Stomach (tissue), 9 donors: ENCODE data around the gene TRAM2. TPM values are rescaled to one million over a fixed set of nuclear protein-coding genes. Genes with fewer than 3 reads are reported as not detected.

Source experiments
- DNase-seq, 2 donors: peaks; one replicate each; pipeline versions ENCODE4 v3.0.0 to v3.0.0-alpha.2; 2013 to 2019
- H3K27ac ChIP-seq, 5 donors: fragments of 200-600 bp in 4 of 5; sonication (generic) in 4 of 5; one replicate each; pipeline ENCODE4 v1.5.1; 2013 to 2019; ENCODE audit warnings: mild to moderate bottlenecking in 1 of 5, moderate library complexity in 1 of 5
- H3K27me3 ChIP-seq, 3 donors: fragments of 200-600 bp; sonication (generic); one replicate each; pipeline ENCODE4 v1.5.1; 2017 to 2019; ENCODE audit warnings: mixed run types in 1 of 3
- H3K36me3 ChIP-seq, 4 donors: fragments of 200-600 bp; sonication (generic); 1 replicate in 3 of 4; 2 replicates in 1 of 4; pipeline ENCODE4 v1.5.1; 2016 to 2019
- H3K4me1 ChIP-seq, 4 donors: fragments of 200-600 bp; sonication (generic); one replicate each; pipeline ENCODE4 v1.5.1; 2016 to 2019
- H3K4me3 ChIP-seq, 4 donors: fragments of 200-600 bp; sonication (generic) in 3 of 4; one replicate each; pipeline ENCODE4 v1.5.1; 2016 to 2019; ENCODE audit warnings: mild to moderate bottlenecking in 1 of 4
- H3K9me3 ChIP-seq, 4 donors: fragments of 200-600 bp; sonication (generic); one replicate each; pipeline ENCODE4 v1.5.1; 2016 to 2019
- EP300 ChIP-seq: sonication (generic); formaldehyde crosslinking; IDR thresholded peaks from one replicate; pipeline ENCODE4 v1.6.1; 2017; ENCODE audit warnings: antibody characterized with exemption
- POLR2A ChIP-seq, 4 donors: fragments of 450-650 bp; IDR thresholded peaks; one replicate each; pipeline ENCODE4 v1.6.1; 2016; ENCODE audit warnings: antibody characterized with exemption in 4 of 4, control low read depth in 2 of 4, mild to moderate bottlenecking in 1 of 4, moderate library complexity in 1 of 4
- POLR2AphosphoS5 ChIP-seq, 3 donors: sonication (generic); formaldehyde crosslinking; IDR thresholded peaks; one replicate each; pipeline ENCODE4 v1.6.1; 2016; ENCODE audit warnings: antibody characterized with exemption in 3 of 3
- WGBS, 5 donors: extraction: QIAGEN DNeasy Blood & Tissue Kit in 3 of 5; methylation state at CpG; one replicate each; pipeline versions ENCODE4 v1.1.5 to v1.1.7; 2013 to 2018; 5-methylcytosine and 5-hydroxymethylcytosine counted together
- intact Hi-C: fragments of 100-400 bp; cut with DNase I; formaldehyde crosslinking; loops from one replicate; pipeline ENCODE4 v1.15.1; 2023; ENCODE audit warnings: low total_unique reads
- polyA plus RNA-seq, 3 donors: library from polyadenylated mRNA; stranded (reverse); fragments of 200-250 nt; gene quantifications; one replicate each; pipeline ENCODE4 v1.2.3, GENCODE V29; 2013
- total RNA-seq, 5 donors: library from RNA; depleted of rRNA; stranded (reverse); fragments of >200 nt; gene quantifications; one replicate each; pipeline versions ENCODE4 v1.1.0 to v1.2.3, GENCODE V29; 2014 to 2016
- TF ChIP-seq, protein P1 (sequence below), 7 experiments: fragments of 450-650 bp in 4 of 7; fragments of 200-600 bp in 3 of 7; sonication (generic) in 3 of 7; IDR thresholded peaks; one replicate each; pipeline ENCODE4 v1.5.1; 2016 to 2019; ENCODE audit warnings: antibody characterized with exemption in 7 of 7, control low read depth in 2 of 7, mild to moderate bottlenecking in 1 of 7
- donor health status: healthy with polysubstance abuse.
- donor health status: Bipolar disorder and iron deficiency.
- donor health status: healthy.

TRAM2 gene
- total and polyA plus RNA-seq, 8 donors, result 1.4 to 14.1 (median 4.3) TPM

DNA sequence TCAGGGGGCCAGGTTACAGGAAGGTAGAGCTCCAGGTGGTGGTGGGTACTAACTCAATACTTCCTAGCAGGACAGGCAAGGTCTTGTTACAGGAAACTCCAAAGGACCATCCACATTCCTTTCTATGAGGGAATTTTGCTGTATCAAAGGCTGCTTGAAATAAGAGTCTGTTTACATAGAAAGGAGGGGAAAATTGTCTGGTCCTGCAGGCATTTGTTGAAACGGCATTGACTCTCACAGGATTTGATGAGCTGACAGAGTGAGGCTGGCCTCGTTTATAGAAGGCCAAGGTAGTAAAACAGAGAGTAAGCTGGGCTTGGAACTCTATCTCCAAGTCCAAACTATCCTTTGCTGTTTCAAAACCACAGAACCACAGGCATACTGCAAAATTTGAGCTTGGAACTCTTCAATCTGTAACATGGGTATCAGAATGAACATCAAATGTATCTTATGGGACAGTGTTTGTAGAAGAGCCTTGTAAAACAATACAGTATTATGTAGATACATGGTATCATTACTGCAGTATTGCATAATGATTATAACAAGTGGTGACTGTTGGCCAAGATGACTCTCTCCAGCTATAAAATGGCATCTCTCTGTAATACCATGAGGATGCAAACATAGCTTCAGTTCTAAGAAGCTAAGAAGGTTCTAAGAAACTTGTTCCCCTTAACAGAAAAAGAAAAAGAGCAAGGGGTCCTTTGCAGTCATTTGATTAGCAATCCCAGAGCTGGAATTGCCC lies 61.5 kb downstream of the TRAM2 start:
- WGBS, 5 donors, result 54 to 78% (median 66%) methylated on average over 2 of the region's 2 CpGs
- intact Hi-C loops, result no loop called here
- Histone ChIP-seq H3K27ac (peak overlapping the region in 4 of 5 donors; percentile 25 to 87 (median 84)), H3K9me3 (no peaks in the 10 kb centered on the region), H3K4me1 (peaks cover 20 to 75% (median 43%) of the 10 kb centered on the region in 4 donors), H3K27me3 (no peaks in the 10 kb centered on the region), H3K36me3 (peaks cover 11 to 33% (median 30%) of the 10 kb centered on the region in 4 donors), H3K4me3 (no peak overlapping the region)
- TF ChIP-seq POLR2A (IDR thresholded peaks at IDR 0.05), result no peak
- TF ChIP-seq EP300, result no peak
- TF ChIP-seq, protein P1, sequence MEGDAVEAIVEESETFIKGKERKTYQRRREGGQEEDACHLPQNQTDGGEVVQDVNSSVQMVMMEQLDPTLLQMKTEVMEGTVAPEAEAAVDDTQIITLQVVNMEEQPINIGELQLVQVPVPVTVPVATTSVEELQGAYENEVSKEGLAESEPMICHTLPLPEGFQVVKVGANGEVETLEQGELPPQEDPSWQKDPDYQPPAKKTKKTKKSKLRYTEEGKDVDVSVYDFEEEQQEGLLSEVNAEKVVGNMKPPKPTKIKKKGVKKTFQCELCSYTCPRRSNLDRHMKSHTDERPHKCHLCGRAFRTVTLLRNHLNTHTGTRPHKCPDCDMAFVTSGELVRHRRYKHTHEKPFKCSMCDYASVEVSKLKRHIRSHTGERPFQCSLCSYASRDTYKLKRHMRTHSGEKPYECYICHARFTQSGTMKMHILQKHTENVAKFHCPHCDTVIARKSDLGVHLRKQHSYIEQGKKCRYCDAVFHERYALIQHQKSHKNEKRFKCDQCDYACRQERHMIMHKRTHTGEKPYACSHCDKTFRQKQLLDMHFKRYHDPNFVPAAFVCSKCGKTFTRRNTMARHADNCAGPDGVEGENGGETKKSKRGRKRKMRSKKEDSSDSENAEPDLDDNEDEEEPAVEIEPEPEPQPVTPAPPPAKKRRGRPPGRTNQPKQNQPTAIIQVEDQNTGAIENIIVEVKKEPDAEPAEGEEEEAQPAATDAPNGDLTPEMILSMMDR (IDR thresholded peaks at IDR 0.05), result no peak
- no peak for TF ChIP-seq POLR2AphosphoS5 (IDR thresholded peaks at IDR 0.05)
- DNase-seq, result no peak

- intact Hi-C loops, result no loop called here
- TF ChIP-seq, protein P1 (IDR thresholded peaks at IDR 0.05), result no peak
- peak in 2 of 3 donors; percentile 20 to 66 for TF ChIP-seq POLR2AphosphoS5 (IDR thresholded peaks at IDR 0.05)
- 58 to 77% (median 64%) methylated on average over 7 of the region's 7 CpGs for WGBS, 5 donors
- DNase-seq, result no peak
- H3K4me1 ChIP-seq, result peaks cover 20 to 70% (median 43%) of the 10 kb centered on the region in 4 donors
- H3K36me3 ChIP-seq, result peaks cover 13 to 39% (median 37%) of the 10 kb centered on the region in 4 donors
- H3K4me3 ChIP-seq, result no peak overlapping the region
- peak overlapping the region in 4 of 5 donors; percentile 25 to 85 (median 82) for H3K27ac ChIP-seq
- H3K27me3 ChIP-seq, result no peaks in the 10 kb centered on the region
- no peaks in the 10 kb centered on the region for H3K9me3 ChIP-seq
Observed at GRCh38 chr6:52514514-52514913, 62.3 kb downstream of the TRAM2 start.

GRCh38 chr6:52513896-52514295 lies 63.0 kb downstream of the TRAM2 start:
- DNase-seq, result no peak
- no peak overlapping the region for H3K4me3 ChIP-seq
- H3K27me3 ChIP-seq, result no peaks in the 10 kb centered on the region
- intact Hi-C loops, result no loop called here
- whole genome bisulfite sequencing, 5 donors, result 91 to 95% (median 94%) methylated on average over 4 of the region's 4 CpGs
- H3K36me3 ChIP-seq, result peaks cover 20 to 45% (median 43%) of the 10 kb centered on the region in 4 donors
- TF ChIP-seq POLR2A (IDR thresholded peaks at IDR 0.05) (no peak), POLR2AphosphoS5 (IDR thresholded peaks at IDR 0.05) (no peak), EP300 (no peak)
- TF ChIP-seq, protein P1 (IDR thresholded peaks at IDR 0.05), result no peak
- peak overlapping the region in 3 of 5 donors; percentile 82 to 85 (median 83) for H3K27ac ChIP-seq
- peaks cover 20 to 70% (median 43%) of the 10 kb centered on the region in 4 donors for H3K4me1 ChIP-seq
- H3K9me3 ChIP-seq, result no peaks in the 10 kb centered on the region

GRCh38 chr6:52513464-52513863 lies 63.4 kb downstream of the TRAM2 start:
- intact Hi-C loops, result no loop called here
- H3K4me1 ChIP-seq, result peaks cover 18 to 67% (median 39%) of the 10 kb centered on the region in 4 donors
- peaks cover 22 to 50% (median 47%) of the 10 kb centered on the region in 4 donors for H3K36me3 ChIP-seq
- WGBS, 5 donors, result 68 to 74% (median 70%) methylated on average over 2 of the region's 2 CpGs
- H3K4me3 ChIP-seq, result no peak overlapping the region
- no peaks in the 10 kb centered on the region for H3K9me3 ChIP-seq
- TF ChIP-seq, protein P1 (IDR thresholded peaks at IDR 0.05), result no peak
- no peak for TF ChIP-seq POLR2A (IDR thresholded peaks at IDR 0.05)
- TF ChIP-seq POLR2AphosphoS5 (IDR thresholded peaks at IDR 0.05), result no peak
- no peak for TF ChIP-seq EP300
- H3K27me3 ChIP-seq, result no peaks in the 10 kb centered on the region
- peak overlapping the region in 4 of 5 donors; percentile 74 to 85 (median 82) for H3K27ac ChIP-seq
- no peak for DNase-seq
